Fibroblast of lung (primary cell): ENCODE measurements around the gene KRT72. TPM values are rescaled to one million over a fixed set of nuclear protein-coding genes. Genes with fewer than 3 reads are reported as not detected.

Experiments
- DNase-seq, 2 donors: peaks; one replicate each; pipeline versions ENCODE4 v3.0.0 to v3.0.0-alpha.2; 2010; ENCODE audit warnings: low read depth in 2 of 2
- H2AFZ ChIP-seq: 2 replicates; pipeline ENCODE4 v1.5.1; 2012; ENCODE audit warnings: low read length, control low read depth, inconsistent platforms
- H3K27ac ChIP-seq: 2 replicates; pipeline ENCODE4 v1.5.1; 2011; ENCODE audit warnings: low read length, control low read depth; ENCODE audit not compliant: insufficient read depth
- H3K27me3 ChIP-seq: 2 replicates; pipeline ENCODE4 v1.5.1; 2011; ENCODE audit warnings: mild to moderate bottlenecking, low read length; ENCODE audit not compliant: control insufficient read depth, insufficient read depth
- H3K36me3 ChIP-seq: 2 replicates; pipeline ENCODE4 v1.5.1; 2011; ENCODE audit warnings: low read length; ENCODE audit not compliant: control insufficient read depth, insufficient read depth
- H3K4me1 ChIP-seq: 2 replicates; pipeline ENCODE4 v1.5.1; 2011; ENCODE audit warnings: low read length; ENCODE audit not compliant: control insufficient read depth, insufficient read depth; ENCODE audit errors: extremely low read depth
- H3K4me2 ChIP-seq: 2 replicates; pipeline ENCODE4 v1.5.1; 2011; ENCODE audit warnings: low read length, control low read depth; ENCODE audit not compliant: insufficient read depth; ENCODE audit errors: extremely low read depth
- H3K4me3 ChIP-seq, 4 experiments: fragments of 200-600 bp in 1 of 4; sonication (generic) in 1 of 4; replicated peaks in 1 of 4; 2 replicates each; pipeline ENCODE4 v1.5.1; 2011 to 2016; ENCODE audit warnings: low read length in 4 of 4, low read depth in 3 of 4, mild to moderate bottlenecking in 3 of 4, control low read depth in 2 of 4, inconsistent platforms in 1 of 4, mixed read lengths in 1 of 4; ENCODE audit not compliant: insufficient read depth in 1 of 4; ENCODE audit errors: control extremely low read depth in 1 of 4
- H3K79me2 ChIP-seq: 2 replicates; pipeline ENCODE4 v1.5.1; 2012; ENCODE audit warnings: mild to moderate bottlenecking, low read length, inconsistent platforms; ENCODE audit not compliant: control insufficient read depth, insufficient read depth
- H3K9ac ChIP-seq: 2 replicates; pipeline ENCODE4 v1.5.1; 2011; ENCODE audit warnings: mild to moderate bottlenecking, low read length, control low read depth; ENCODE audit not compliant: insufficient read depth
- H3K9me3 ChIP-seq: 2 replicates; pipeline ENCODE4 v1.5.1; 2012; ENCODE audit warnings: low read depth, low read length; ENCODE audit not compliant: control insufficient read depth, insufficient read depth
- H4K20me1 ChIP-seq: 2 replicates; pipeline ENCODE4 v1.5.1; 2011; ENCODE audit warnings: low read length; ENCODE audit not compliant: control insufficient read depth, insufficient read depth; ENCODE audit errors: extremely low read depth
- CTCF ChIP-seq, 2 donors: IDR thresholded peaks in 1 of 2; conservative IDR thresholded peaks in 1 of 2; 1 replicate in 1 of 2; 2 replicates in 1 of 2; pipeline ENCODE4 v1.5.1; 2011 to 2012; ENCODE audit warnings: low read length in 2 of 2, control low read depth in 1 of 2, inconsistent platforms in 1 of 2, low read depth in 1 of 2, mild to moderate bottlenecking in 1 of 2
- EZH2 ChIP-seq: IDR thresholded peaks from 2 replicates; pipeline ENCODE4 v1.5.1; 2012; ENCODE audit warnings: low read length, control low read depth, mild to moderate bottlenecking; ENCODE audit errors: missing control alignments
- polyA plus RNA-seq, 2 donors: library from polyadenylated mRNA; depleted of rRNA in 1 of 2; stranded (reverse) in 1 of 2; unstranded in 1 of 2; fragments of >200 nt; gene quantifications; 2 replicates each; pipeline ENCODE4 v1.2.1, GENCODE V29; 2011 to 2012; ENCODE audit warnings: missing spikeins in 1 of 2
- total RNA-seq: library from RNA; depleted of rRNA; stranded (reverse); fragments of >200 nt; gene quantifications from 2 replicates; pipeline ENCODE4 v1.2.1, GENCODE V29; 2014

The KRT72 gene
- total and polyA plus RNA-seq, 2 donors (not counting 1 experiment from before 2014, with no cell fraction given): not detected

DNA sequence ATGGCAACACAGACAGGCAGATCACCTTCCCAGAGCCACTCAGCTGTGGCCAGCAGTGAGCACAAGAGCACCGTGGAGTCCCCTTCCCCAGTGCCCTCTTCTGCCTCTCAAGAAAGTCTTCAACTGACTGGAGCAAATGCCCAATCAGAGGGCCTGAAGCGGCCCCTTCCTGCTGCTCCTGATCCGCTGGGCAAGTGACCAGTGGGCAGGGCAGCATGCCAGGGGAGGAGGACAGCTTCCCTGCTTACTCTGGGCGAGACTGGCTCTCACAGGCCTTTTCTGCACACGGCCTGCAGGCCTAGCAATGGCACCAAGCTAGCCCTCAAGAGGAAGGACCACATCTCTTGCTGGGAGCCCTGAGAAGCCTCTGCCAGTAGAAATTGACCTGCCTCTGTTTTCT, 49.2 kb downstream of the KRT72 start:
- Histone ChIP-seq H3K27me3 (peaks cover 2% of the 10 kb centered on the region), H3K4me3 (no peak overlapping the region), H3K9me3 (no peaks in the 10 kb centered on the region), H4K20me1 (no peaks in the 10 kb centered on the region), H3K27ac (no peak overlapping the region), H3K9ac (no peak overlapping the region), H3K79me2 (no peaks in the 10 kb centered on the region), H2AFZ (no peak overlapping the region), H3K4me1 (no peaks in the 10 kb centered on the region), H3K36me3 (no peaks in the 10 kb centered on the region), H3K4me2 (no peak overlapping the region)
- TF ChIP-seq CTCF (conservative IDR thresholded peaks at IDR 0.05 in 1 of 2, IDR thresholded peaks at IDR 0.05 in 1 of 2; ENCODE audit: low read depth in 1 of 2, low read length in 2 of 2) (no peak), EZH2 (no peak)
- DNase-seq: no peak

GRCh38 chr12:52551216-52551865, 49.9 kb downstream of the KRT72 start:
- no peaks in the 10 kb centered on the region for H3K9me3 ChIP-seq
- peaks cover 2% of the 10 kb centered on the region for H3K27me3 ChIP-seq
- TF ChIP-seq CTCF (conservative IDR thresholded peaks at IDR 0.05 in 1 of 2, IDR thresholded peaks at IDR 0.05 in 1 of 2; ENCODE audit: low read depth in 1 of 2, low read length in 2 of 2) (no peak), EZH2 (no peak)
- H3K4me2 ChIP-seq: no peak overlapping the region
- no peak overlapping the region for H3K27ac ChIP-seq
- H2AFZ ChIP-seq: no peak overlapping the region
- H3K4me3 ChIP-seq: no peak overlapping the region
- no peaks in the 10 kb centered on the region for H3K36me3 ChIP-seq
- no peaks in the 10 kb centered on the region for H4K20me1 ChIP-seq
- H3K4me1 ChIP-seq: no peaks in the 10 kb centered on the region
- H3K79me2 ChIP-seq: no peaks in the 10 kb centered on the region
- no peak overlapping the region for H3K9ac ChIP-seq
- DNase-seq: no peak

DNA sequence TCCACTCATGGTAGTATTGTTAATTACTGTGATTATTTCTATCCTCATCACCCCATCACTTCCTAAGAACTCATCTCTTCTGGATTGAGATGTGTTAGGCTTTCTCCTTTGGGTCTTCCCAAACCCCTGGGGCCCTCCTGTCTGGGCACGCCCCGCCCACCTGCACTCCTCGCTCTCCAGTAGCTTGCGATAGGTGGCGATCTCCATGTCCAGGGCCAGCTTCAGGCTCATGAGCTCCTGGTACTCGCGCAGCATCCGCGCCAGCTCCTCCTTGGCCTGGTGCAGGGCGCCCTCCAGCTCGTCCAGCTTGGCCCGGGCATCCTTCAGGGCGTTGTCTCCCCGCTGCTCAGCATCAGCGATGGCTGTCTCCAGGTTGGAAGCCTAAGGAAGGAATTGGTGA, 55.1 kb downstream of the KRT72 start:
- no peak overlapping the region for H3K27ac ChIP-seq
- H2AFZ ChIP-seq: no peak overlapping the region
- no peaks in the 10 kb centered on the region for H3K4me1 ChIP-seq
- peaks cover 5% of the 10 kb centered on the region for H3K27me3 ChIP-seq
- no peak overlapping the region for H3K4me3 ChIP-seq
- no peak overlapping the region for H3K4me2 ChIP-seq
- no peaks in the 10 kb centered on the region for H4K20me1 ChIP-seq
- TF ChIP-seq EZH2: no peak
- no peak for TF ChIP-seq CTCF (conservative IDR thresholded peaks at IDR 0.05 in 1 of 2, IDR thresholded peaks at IDR 0.05 in 1 of 2; ENCODE audit: low read depth in 1 of 2, low read length in 2 of 2)
- no peak for DNase-seq
- H3K36me3 ChIP-seq: no peaks in the 10 kb centered on the region
- H3K9me3 ChIP-seq: no peaks in the 10 kb centered on the region
- H3K79me2 ChIP-seq: no peaks in the 10 kb centered on the region
- H3K9ac ChIP-seq: no peak overlapping the region
